Stimulated activated naive CD8-positive, alpha-beta T cell treated with anti-CD3 and anti-CD28 coated beads, Interleukin-15, Interleukin-2, amounts not matched to agents 100 U/mL and 50 U/mL, for 24 hours (primary cell): Measurements from ENCODE around the gene ANO1.

Experiments used
- ATAC-seq: fragments of 150-1000 bp; cut with Tn5 transposase; one replicate; pipeline ENCODE4 v1.10.0; 2021
- DNase-seq: peaks from one replicate; pipeline ENCODE4 v3.0.0; 2021

The ANO1 gene

GRCh38 chr11:70073871-70074371 lies 4.2 kb upstream of the ANO1 start:
- DNase-seq: no peak
- peak; percentile 37 for ATAC-seq

GRCh38 chr11:70074746-70075145 lies 3.4 kb upstream of the ANO1 start:
- no peak for DNase-seq
- ATAC-seq: no peak

GRCh38 chr11:70075836-70076235 lies 2.3 kb upstream of the ANO1 start:
- ATAC-seq (no peak), DNase-seq (no peak)

- no peak for ATAC-seq
Measured at GRCh38 chr11:70076461-70076931, 1.6 kb upstream of the ANO1 start.

GRCh38 chr11:70077411-70078094 lies 564 bp upstream of the ANO1 start:
- ATAC-seq (no peak), DNase-seq (no peak)

More at GRCh38 chr11:70076461-70076931, 1.6 kb upstream of the ANO1 start:
- no peak for DNase-seq

GRCh38 chr11:70078781-70079616 lies 882 bp downstream of the ANO1 start:
- ATAC-seq (no peak), DNase-seq (no peak)

- no peak for DNase-seq
Measured at GRCh38 chr11:70079691-70080090, 1.6 kb downstream of the ANO1 start.

GRCh38 chr11:70080763-70081162 lies 2.6 kb downstream of the ANO1 start:
- no peak for ATAC-seq
- no peak for DNase-seq

More at GRCh38 chr11:70079691-70080090, 1.6 kb downstream of the ANO1 start:
- ATAC-seq: no peak

- DNase-seq (no peak), ATAC-seq (no peak)
Measured at GRCh38 chr11:70082829-70083228, 4.7 kb downstream of the ANO1 start.

GRCh38 chr11:70084046-70084984 lies 6.2 kb downstream of the ANO1 start:
- ATAC-seq (no peak), DNase-seq (no peak)

- ATAC-seq: no peak
- DNase-seq: no peak
Measured at GRCh38 chr11:70085815-70086769, 8.0 kb downstream of the ANO1 start.

- DNase-seq (no peak), ATAC-seq (no peak)
Measured at GRCh38 chr11:70087446-70088167, 9.5 kb downstream of the ANO1 start.

GRCh38 chr11:70088735-70089250 lies 10.7 kb downstream of the ANO1 start:
- no peak for ATAC-seq
- DNase-seq: no peak

- ATAC-seq (no peak), DNase-seq (no peak)
Measured at GRCh38 chr11:70089631-70090030, 11.5 kb downstream of the ANO1 start.

- ATAC-seq (no peak), DNase-seq (no peak)
Measured at GRCh38 chr11:70090961-70091381, 12.9 kb downstream of the ANO1 start.

GRCh38 chr11:70091638-70092037 lies 13.5 kb downstream of the ANO1 start:
- ATAC-seq (no peak), DNase-seq (no peak)

- DNase-seq (no peak), ATAC-seq (no peak)
Measured at GRCh38 chr11:70092959-70093715, 15.0 kb downstream of the ANO1 start.

GRCh38 chr11:70095541-70096252 lies 17.6 kb downstream of the ANO1 start:
- ATAC-seq (no peak), DNase-seq (no peak)
